COLO668 (cell line): ENCODE results near the gene FGD5.

Experiments
- DNase-seq: peaks from one replicate; lab custom pipeline; 2025; ENCODE audit not compliant: unreplicated experiment; lab: John Stamatoyannopoulos, UW

The FGD5 gene

GRCh38 chr3:14871456-14872200, 52.9 kb downstream of the FGD5 start:
- no peak for DNase-seq

- no peak for DNase-seq
Measured at GRCh38 chr3:14872706-14873105, 53.9 kb downstream of the FGD5 start.

GRCh38 chr3:14874784-14875183, 56.0 kb downstream of the FGD5 start:
- DNase-seq: no peak

GRCh38 chr3:14875411-14876175, 56.8 kb downstream of the FGD5 start:
- no peak for DNase-seq

GRCh38 chr3:14876921-14877333, 58.2 kb downstream of the FGD5 start:
- DNase-seq: peak; percentile 20

- no peak for DNase-seq
Measured at GRCh38 chr3:14877469-14877868, 58.7 kb downstream of the FGD5 start.

- DNase-seq: no peak
Measured at GRCh38 chr3:14879211-14879874, 60.6 kb downstream of the FGD5 start.

GRCh38 chr3:14880447-14881106, 61.8 kb downstream of the FGD5 start:
- DNase-seq: no peak

- DNase-seq: no peak
Measured at GRCh38 chr3:14883226-14883625, 64.5 kb downstream of the FGD5 start.

GRCh38 chr3:14884665-14885064, 65.9 kb downstream of the FGD5 start:
- no peak for DNase-seq

GRCh38 chr3:14885307-14885706, 66.5 kb downstream of the FGD5 start:
- DNase-seq: no peak

GRCh38 chr3:14886101-14886500, 67.3 kb downstream of the FGD5 start:
- no peak for DNase-seq

GRCh38 chr3:14889205-14889604, 70.4 kb downstream of the FGD5 start:
- DNase-seq: no peak

GRCh38 chr3:14889943-14890342, 71.2 kb downstream of the FGD5 start:
- DNase-seq: no peak

- no peak for DNase-seq
Measured at GRCh38 chr3:14890476-14890875, 71.7 kb downstream of the FGD5 start.

GRCh38 chr3:14891135-14892132, 72.7 kb downstream of the FGD5 start:
- no peak for DNase-seq

GRCh38 chr3:14892226-14892625, 73.5 kb downstream of the FGD5 start:
- no peak for DNase-seq

- no peak for DNase-seq
Measured at GRCh38 chr3:14894085-14894484, 75.3 kb downstream of the FGD5 start.

- no peak for DNase-seq
Measured at GRCh38 chr3:14897266-14897665, 78.5 kb downstream of the FGD5 start.

- DNase-seq: no peak
Measured at GRCh38 chr3:14898929-14899328, 80.2 kb downstream of the FGD5 start.
